ENCODE data around the gene ELOA. TPM values are rescaled to one million over a fixed set of nuclear protein-coding genes. Genes with fewer than 3 reads are reported as not detected.

The ELOA gene, protein sequence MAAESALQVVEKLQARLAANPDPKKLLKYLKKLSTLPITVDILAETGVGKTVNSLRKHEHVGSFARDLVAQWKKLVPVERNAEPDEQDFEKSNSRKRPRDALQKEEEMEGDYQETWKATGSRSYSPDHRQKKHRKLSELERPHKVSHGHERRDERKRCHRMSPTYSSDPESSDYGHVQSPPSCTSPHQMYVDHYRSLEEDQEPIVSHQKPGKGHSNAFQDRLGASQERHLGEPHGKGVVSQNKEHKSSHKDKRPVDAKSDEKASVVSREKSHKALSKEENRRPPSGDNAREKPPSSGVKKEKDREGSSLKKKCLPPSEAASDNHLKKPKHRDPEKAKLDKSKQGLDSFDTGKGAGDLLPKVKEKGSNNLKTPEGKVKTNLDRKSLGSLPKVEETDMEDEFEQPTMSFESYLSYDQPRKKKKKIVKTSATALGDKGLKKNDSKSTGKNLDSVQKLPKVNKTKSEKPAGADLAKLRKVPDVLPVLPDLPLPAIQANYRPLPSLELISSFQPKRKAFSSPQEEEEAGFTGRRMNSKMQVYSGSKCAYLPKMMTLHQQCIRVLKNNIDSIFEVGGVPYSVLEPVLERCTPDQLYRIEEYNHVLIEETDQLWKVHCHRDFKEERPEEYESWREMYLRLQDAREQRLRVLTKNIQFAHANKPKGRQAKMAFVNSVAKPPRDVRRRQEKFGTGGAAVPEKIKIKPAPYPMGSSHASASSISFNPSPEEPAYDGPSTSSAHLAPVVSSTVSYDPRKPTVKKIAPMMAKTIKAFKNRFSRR
- total RNA-seq (ENCODE audit: insufficient read depth, low replicate concordance) = 21.2 TPM

- DNase-seq (ENCODE audit: low spot score) = peak; percentile 86
These were observed at the start of gene ELOA for GRCh38 chr1:23743287-23744152. TSS of gene ELOA (plus strand) at chr1:23743471. CDS start at chr1:23743504, 33 bp downstream.

GRCh38 chr1:23693599-23693998 lies 49.7 kb upstream of the ELOA start:
- no peak for DNase-seq (ENCODE audit: low spot score)

- no peak for DNase-seq (ENCODE audit: low spot score)
These were observed 48.9 kb upstream of the ELOA start for GRCh38 chr1:23694371-23694770.

- DNase-seq (ENCODE audit: low spot score) = no peak
These were observed 47.6 kb upstream of the ELOA start for GRCh38 chr1:23695667-23696066.

- no peak for DNase-seq (ENCODE audit: low spot score)
These were observed 46.8 kb upstream of the ELOA start for GRCh38 chr1:23696335-23696989.

- no peak for DNase-seq (ENCODE audit: low spot score)
These were observed 44.8 kb upstream of the ELOA start for GRCh38 chr1:23698466-23698865.

DNA sequence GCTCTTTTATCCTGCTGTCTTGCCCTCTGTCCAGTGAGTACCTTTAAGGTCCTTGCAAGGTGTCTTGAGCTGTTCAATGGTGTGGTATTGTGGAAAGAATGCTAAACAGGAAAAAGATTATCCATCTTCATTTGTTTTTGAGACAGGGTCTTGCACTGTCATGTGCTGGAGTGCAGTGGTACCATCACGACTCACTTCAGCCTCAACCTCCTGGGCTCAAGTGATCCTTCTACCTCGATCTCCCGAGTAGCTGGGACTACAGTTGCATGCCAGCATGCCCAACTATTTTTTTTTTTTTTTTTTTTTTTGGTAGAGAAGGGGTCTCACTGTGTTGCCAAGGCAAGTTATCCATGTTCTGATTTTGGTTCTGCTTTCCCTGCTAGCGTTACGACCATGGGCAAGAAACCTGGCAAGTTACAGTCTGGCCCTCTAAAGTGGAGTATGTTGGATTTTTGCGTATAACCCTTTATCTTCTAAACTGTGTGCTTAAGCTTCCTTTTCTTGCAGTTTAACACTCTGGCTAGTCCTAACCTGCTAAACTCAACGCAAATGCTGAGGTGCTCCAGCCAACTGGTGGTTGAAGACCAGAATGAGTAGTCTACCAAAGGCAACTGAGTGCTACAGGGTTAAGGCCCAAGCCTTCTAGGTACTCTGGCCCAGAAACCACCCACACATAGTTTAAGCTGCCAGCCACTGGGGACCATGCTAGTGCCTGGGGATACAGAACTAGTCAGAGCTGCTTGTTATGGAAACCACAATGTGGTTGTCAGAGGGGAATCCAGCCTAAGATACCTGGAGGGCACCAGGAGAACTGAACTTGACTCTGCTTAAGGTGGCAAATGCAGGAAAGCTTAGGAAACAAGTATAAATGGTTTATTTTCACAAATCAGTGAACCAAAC lies 43.7 kb upstream of the ELOA start:
- no peak for DNase-seq (ENCODE audit: low spot score)

DNA sequence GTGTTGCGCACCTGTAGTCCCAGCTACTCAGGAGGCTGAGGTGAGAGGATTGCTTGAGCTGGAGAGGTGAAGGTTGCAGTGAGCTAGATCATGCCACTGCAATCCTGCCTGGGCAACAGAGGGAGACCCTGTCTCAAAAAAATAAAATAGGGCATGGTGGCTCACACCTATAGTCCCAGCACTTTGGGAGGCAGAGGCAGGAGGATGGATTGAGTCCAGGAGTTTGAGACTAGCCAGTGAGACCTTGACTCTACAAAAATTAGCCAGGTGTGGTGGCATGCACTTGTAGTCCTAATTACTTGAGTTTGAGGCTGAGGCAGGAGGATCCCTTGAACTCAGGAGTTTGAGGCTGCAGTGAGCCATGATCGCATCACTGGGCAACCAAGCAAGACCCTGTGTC lies 42.0 kb upstream of the ELOA start:
- no peak for DNase-seq (ENCODE audit: low spot score)

DNA sequence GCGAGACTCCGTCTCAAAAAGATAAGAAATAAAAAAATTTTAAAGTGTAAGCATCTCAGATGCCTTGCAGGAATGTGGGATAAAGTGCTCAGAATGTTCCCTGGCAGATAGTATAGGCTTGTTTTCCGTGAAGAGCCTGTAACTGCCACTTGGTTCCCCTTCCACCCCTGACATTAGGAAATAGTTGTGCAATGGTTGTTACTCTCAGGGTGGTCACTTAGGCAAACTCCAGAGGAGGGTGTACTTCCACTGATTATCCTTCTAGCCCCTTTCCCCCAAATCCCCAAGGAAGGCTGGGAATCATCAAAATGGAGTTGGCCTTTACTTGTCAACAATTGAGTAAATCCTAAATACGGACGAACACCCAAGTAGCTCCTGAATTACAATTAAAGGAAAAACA lies 41.3 kb upstream of the ELOA start:
- DNase-seq (ENCODE audit: low spot score) = no peak

GRCh38 chr1:23704834-23705495 lies 38.3 kb upstream of the ELOA start:
- no peak for DNase-seq (ENCODE audit: low spot score)

DNA sequence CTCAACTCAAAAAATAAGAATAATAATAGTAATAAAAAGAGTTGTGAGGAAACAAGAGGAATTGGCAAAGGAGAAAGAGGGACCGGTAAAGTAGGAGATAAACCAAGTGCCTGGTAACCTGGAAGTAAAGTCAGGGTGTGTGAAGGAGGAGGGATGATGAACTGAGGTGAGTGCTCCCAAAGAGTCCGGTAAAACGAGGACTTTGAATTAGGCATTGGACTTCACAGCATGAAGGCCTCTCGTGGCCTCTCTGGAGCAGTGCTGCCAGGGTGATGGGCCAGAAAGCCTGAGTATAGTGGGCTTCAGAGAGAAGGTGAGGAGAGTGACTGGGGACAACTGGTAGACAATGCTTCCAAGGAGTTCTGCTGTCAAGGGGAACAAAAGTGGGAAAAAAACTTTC lies 34.0 kb upstream of the ELOA start:
- DNase-seq (ENCODE audit: low spot score) = no peak

DNA sequence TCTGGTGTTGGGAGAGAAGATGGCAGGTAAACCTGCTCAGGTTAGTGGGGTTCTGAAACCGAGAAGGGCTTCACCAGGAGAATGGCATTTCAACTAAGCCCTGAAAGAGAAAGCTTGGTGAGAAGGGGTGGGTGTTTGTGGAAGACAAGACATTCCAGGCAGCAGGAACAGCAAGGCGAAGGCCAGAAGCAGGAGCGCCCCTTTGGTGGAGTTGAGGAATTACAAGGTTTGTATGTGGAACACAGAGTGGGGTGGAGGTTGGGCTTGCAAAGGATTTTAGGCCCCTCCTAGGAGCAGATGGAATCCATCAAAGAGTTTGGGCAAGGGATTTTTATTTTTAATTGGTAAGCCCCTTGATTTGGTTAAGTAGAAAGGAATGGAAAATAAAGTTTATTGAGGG lies 24.8 kb upstream of the ELOA start:
- DNase-seq (ENCODE audit: low spot score) = no peak

- no peak for DNase-seq (ENCODE audit: low spot score)
These were observed 24.0 kb upstream of the ELOA start for GRCh38 chr1:23719162-23719820.

DNA sequence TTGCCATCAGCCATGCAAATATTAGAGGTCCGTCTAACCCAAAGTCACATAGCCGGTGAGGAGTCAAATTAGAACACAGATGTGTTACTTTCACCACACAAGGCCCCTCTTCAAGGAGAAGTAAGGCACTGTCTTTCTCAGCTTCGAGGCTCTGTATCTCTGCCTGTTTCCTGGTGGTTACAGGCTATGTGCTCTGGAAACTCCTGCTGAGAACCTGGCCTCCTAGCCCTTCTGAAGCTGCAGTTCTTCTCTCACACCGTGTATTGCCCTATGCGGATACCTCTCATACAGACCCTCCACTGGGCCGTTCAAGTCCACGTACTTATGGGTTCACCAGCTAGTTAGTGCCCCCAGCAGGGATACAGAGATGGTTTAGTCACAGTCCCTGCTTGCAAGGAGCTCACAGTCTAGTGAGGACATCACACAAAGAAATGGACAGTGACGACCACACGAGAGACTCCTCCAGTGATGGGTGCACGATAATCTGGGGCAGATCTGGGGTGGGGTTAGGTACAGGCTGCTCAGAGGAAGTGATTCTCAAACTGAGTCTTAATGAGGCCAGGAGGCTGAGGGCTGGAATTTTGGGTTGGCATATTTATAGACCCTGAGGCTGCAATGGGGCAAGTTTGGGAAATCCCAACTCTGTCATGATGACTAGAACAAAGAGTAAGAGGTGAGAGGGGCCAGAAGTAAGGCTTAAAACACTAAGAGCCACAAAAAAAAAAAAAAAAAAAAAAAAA lies 22.8 kb upstream of the ELOA start:
- DNase-seq (ENCODE audit: low spot score) = no peak

- no peak for DNase-seq (ENCODE audit: low spot score)
These were observed 20.6 kb upstream of the ELOA start for GRCh38 chr1:23722652-23723051.

- DNase-seq (ENCODE audit: low spot score) = no peak
These were observed 16.6 kb upstream of the ELOA start for GRCh38 chr1:23726686-23727085.

- no peak for DNase-seq (ENCODE audit: low spot score)
These were observed 15.9 kb upstream of the ELOA start for GRCh38 chr1:23727362-23727811.
